ENCODE measurements around the gene LIN28B. TPM values are rescaled to one million over a fixed set of nuclear protein-coding genes. Genes with fewer than 3 reads are reported as not detected.
"Not testable (repeated sequence)": the region's sequence is repeated elsewhere in the genome, so short reads cannot be mapped to it uniquely, and the experiment has no call there.

LIN28B gene
- total RNA-seq, 1 donor from 2014 or later, result not detected

GRCh38 chr6:105001063-105001462 lies 44.2 kb downstream of the LIN28B start:
- ChIA-PET POLR2A (no interaction called here), CTCF (no interaction called here)
- DNase-seq (no peak), ATAC-seq (ENCODE audit: low read depth) (no peak)
- intact Hi-C loops (cut with micrococcal nuclease), result no loop called here
- TF ChIP-seq, protein P1, sequence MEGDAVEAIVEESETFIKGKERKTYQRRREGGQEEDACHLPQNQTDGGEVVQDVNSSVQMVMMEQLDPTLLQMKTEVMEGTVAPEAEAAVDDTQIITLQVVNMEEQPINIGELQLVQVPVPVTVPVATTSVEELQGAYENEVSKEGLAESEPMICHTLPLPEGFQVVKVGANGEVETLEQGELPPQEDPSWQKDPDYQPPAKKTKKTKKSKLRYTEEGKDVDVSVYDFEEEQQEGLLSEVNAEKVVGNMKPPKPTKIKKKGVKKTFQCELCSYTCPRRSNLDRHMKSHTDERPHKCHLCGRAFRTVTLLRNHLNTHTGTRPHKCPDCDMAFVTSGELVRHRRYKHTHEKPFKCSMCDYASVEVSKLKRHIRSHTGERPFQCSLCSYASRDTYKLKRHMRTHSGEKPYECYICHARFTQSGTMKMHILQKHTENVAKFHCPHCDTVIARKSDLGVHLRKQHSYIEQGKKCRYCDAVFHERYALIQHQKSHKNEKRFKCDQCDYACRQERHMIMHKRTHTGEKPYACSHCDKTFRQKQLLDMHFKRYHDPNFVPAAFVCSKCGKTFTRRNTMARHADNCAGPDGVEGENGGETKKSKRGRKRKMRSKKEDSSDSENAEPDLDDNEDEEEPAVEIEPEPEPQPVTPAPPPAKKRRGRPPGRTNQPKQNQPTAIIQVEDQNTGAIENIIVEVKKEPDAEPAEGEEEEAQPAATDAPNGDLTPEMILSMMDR (IDR thresholded peaks at IDR 0.05), result no peak
- no peaks in the 10 kb centered on the region for H3K36me3 Mint-ChIP-seq (ENCODE audit: low read depth)
- no peaks in the 10 kb centered on the region for H3K27me3 Mint-ChIP-seq
- H3K9me3 Mint-ChIP-seq, result no peaks in the 10 kb centered on the region
- H3K4me1 Mint-ChIP-seq, result no peaks in the 10 kb centered on the region
- no peak overlapping the region for H3K4me3 Mint-ChIP-seq
- H3K27ac Mint-ChIP-seq, result no peak overlapping the region

DNA sequence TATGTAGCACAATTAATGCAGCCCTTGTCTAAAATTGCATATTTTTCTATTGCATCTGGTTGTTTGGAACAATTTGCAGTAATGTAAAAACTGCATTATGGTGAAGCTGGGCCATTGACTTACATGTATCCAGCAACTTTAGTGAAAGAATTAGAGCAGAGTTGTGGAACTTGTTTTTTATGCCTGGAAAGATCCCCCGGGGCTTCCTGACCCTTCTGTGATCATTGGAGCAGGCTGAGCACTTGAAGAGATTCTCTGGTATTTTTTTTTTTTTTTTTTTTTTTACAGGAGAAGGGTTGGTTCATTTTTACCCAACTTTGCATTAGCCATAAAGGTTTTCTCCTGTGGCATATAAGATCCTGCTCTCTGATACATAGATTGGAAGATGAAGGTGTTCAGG lies 45.0 kb downstream of the LIN28B start:
- POLR2A ChIA-PET, result no interaction called here
- no peaks in the 10 kb centered on the region for H3K4me1 Mint-ChIP-seq
- TF ChIP-seq, protein P1 (IDR thresholded peaks at IDR 0.05), result no peak

GRCh38 chr6:105005451-105005850 lies 48.5 kb downstream of the LIN28B start:
- ChIA-PET CTCF (no interaction called here), POLR2A (no interaction called here)
- Mint-ChIP-seq H3K4me1 (no peaks in the 10 kb centered on the region), H3K27ac (no peak overlapping the region), H3K4me3 (no peak overlapping the region), H3K9me3 (no peaks in the 10 kb centered on the region), H3K36me3 (ENCODE audit: low read depth) (no peaks in the 10 kb centered on the region), H3K27me3 (no peaks in the 10 kb centered on the region)
- no peak for DNase-seq
- ATAC-seq (ENCODE audit: low read depth), result no peak
- intact Hi-C loops (cut with micrococcal nuclease), result no loop called here
- TF ChIP-seq, protein P1 (IDR thresholded peaks at IDR 0.05), result no peak

More for the DNA sequence above, 45.0 kb downstream of the LIN28B start:
- DNase-seq (no peak), ATAC-seq (ENCODE audit: low read depth) (no peak)
- Mint-ChIP-seq H3K4me3 (no peak overlapping the region), H3K9me3 (no peaks in the 10 kb centered on the region), H3K27ac (no peak overlapping the region), H3K36me3 (ENCODE audit: low read depth) (no peaks in the 10 kb centered on the region), H3K27me3 (no peaks in the 10 kb centered on the region)
- intact Hi-C loops (cut with micrococcal nuclease), result no loop called here
- CTCF ChIA-PET, result no interaction called here

- H3K9me3 Mint-ChIP-seq; DNase-seq; H3K27ac Mint-ChIP-seq; H3K4me1 Mint-ChIP-seq; H3K27me3 Mint-ChIP-seq; H3K36me3 Mint-ChIP-seq (ENCODE audit: low read depth); CTCF ChIA-PET; H3K4me3 Mint-ChIP-seq; intact Hi-C loops (cut with micrococcal nuclease); POLR2A ChIA-PET; ATAC-seq (ENCODE audit: low read depth): not testable (repeated sequence)
These were observed 56.6 kb downstream of the LIN28B start for GRCh38 chr6:105013459-105013858.

DNA sequence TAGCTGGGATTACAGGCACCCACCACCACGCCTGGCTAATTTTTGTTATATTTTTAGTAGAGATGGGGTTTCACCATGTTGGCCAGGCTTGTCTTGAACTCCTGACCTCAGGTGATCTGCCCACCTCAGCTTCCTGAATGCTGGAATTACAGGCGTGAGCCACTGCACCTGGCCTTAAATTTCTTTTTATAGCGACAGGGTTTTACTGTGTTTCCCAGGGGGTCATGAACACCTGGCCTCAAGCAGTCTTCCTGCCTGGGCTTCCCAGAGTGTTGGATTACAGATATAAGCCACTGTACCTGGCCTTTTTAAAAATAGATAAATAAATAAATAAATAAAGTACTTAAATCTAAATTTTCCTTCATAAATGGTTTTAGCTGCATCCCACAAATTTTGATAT lies 57.5 kb downstream of the LIN28B start:
- ChIA-PET POLR2A (no interaction called here), CTCF (no interaction called here)
- Mint-ChIP-seq H3K4me3 (no peak overlapping the region), H3K27ac (no peak overlapping the region), H3K4me1 (no peaks in the 10 kb centered on the region), H3K36me3 (ENCODE audit: low read depth) (no peaks in the 10 kb centered on the region), H3K9me3 (no peaks in the 10 kb centered on the region), H3K27me3 (peaks cover 2% of the 10 kb centered on the region)
- intact Hi-C loops (cut with micrococcal nuclease), result no loop called here
- TF ChIP-seq, protein P1 (IDR thresholded peaks at IDR 0.05), result no peak
- no peak for DNase-seq
- ATAC-seq (ENCODE audit: low read depth), result no peak

- TF ChIP-seq, protein P1 (IDR thresholded peaks at IDR 0.05), result no peak
- no peaks in the 10 kb centered on the region for H3K36me3 Mint-ChIP-seq (ENCODE audit: low read depth)
- H3K4me3 Mint-ChIP-seq, result no peak overlapping the region
- POLR2A ChIA-PET, result no interaction called here
- CTCF ChIA-PET, result no interaction called here
- H3K27ac Mint-ChIP-seq, result no peak overlapping the region
- ATAC-seq (ENCODE audit: low read depth), result no peak
- no peak for DNase-seq
- no peaks in the 10 kb centered on the region for H3K9me3 Mint-ChIP-seq
- H3K4me1 Mint-ChIP-seq, result no peaks in the 10 kb centered on the region
- H3K27me3 Mint-ChIP-seq, result peaks cover 2% of the 10 kb centered on the region
- intact Hi-C loops (cut with micrococcal nuclease), result no loop called here
These were observed 58.0 kb downstream of the LIN28B start for GRCh38 chr6:105014954-105015353.
